ENCODE results near the gene STEAP1.
"Not testable (repeated sequence)": the region's sequence is repeated elsewhere in the genome, so short reads cannot be mapped to it uniquely, and the experiment has no call there.

DNA sequence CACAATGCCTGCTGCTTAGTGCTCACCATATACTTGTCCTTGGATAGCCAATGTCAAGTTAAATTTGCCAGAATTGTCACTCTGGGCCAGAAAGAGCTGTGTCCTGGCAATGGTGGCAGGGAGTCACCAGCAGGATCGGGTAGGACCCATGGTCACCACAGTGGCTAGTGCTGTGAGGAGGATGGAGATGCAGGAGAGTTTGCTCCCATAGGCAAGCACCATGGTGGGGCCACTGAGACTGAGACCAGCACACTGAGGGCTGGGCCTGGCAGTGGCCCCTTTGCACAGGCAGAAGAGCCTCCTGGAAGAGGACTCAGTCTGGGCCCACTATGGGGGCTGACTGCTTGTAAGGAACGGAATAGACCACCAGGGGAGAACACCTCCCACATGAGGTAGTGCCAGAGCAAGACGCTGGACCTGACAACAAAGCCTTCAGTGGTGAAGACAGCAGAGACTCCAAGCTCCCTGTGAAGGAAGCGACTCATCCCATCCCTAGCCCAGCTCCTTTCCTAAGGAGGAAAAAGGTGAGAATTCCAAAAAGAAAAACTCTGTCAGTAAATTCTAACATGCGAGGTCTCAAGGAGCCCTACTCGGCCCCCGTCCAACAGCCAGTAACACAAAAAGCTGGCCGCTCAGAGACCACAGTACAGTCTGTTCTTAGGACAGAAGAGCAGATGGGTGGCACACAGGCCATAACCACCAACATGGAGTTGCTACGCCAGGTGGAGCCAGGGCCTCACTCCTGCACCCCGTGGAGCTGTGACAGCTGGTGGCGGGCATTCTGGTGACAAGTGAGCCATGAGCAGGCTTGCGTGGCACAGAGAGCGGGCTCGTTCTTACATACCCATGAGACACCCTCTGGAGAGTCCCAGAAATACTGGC is 6.9 kb upstream of the STEAP1 start:
- TF ChIP-seq POLR2A, SPI1, POLR2AphosphoS5 (IDR thresholded peaks at IDR 0.05; ENCODE audit: low read depth, low read length): not testable (repeated sequence)
